ENCODE data around the gene SMC4.
A peak's percentile ranks its signal among the peaks of the same experiment; 100 is the strongest.

Gene SMC4

DNA sequence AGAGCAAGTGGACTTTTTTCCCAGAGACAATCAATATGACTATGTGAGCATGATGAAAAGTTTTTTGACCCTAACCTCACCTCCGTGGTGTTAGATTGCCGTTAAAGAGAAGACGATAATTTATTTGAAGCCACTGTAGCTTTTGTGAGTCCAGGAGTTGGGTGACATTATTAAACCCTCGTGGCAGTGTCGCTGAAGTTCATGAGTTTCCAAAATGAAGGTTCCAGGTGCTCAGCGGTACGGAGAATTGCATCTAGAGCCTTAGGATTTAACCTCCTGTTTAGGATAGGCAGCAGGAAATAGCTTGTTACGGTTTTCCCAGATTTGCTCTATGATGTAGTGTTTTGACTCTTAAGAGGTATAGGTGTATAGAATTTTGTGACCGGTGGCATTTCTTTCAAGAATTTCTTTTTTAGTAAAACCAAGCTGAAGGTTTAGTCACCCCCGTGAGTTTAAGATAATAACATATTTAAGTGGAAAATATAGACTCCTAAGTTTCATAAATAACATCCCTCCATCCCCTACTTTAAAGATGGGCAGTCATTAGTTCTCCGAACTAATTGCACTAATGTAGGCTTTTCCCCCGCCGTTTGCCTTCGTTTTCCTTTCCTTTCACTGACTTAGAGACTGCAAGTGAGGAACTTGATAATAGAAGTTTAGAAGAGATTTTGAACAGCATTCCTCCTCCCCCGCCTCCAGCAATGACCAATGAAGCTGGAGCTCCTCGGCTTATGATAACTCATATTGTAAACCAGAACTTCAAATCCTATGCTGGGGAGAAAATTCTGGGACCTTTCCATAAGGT is 2.0 kb downstream of the SMC4 start:
- H3K27ac ChIP-seq = peak overlapping the region; percentile 98
- ChIA-PET CTCF (interaction anchor here (0.6 to 0.7 kb wide), 2 partner anchors 11 to 43 kb away, joined by 3 read pairs; no protein-coding TSS in a partner anchor), POLR2A (ENCODE audit: low non-redundant PET) (no interaction called here)
- DNase-seq (ENCODE audit: low spot score) = peak; percentile 30
- TF ChIP-seq, protein P1, sequence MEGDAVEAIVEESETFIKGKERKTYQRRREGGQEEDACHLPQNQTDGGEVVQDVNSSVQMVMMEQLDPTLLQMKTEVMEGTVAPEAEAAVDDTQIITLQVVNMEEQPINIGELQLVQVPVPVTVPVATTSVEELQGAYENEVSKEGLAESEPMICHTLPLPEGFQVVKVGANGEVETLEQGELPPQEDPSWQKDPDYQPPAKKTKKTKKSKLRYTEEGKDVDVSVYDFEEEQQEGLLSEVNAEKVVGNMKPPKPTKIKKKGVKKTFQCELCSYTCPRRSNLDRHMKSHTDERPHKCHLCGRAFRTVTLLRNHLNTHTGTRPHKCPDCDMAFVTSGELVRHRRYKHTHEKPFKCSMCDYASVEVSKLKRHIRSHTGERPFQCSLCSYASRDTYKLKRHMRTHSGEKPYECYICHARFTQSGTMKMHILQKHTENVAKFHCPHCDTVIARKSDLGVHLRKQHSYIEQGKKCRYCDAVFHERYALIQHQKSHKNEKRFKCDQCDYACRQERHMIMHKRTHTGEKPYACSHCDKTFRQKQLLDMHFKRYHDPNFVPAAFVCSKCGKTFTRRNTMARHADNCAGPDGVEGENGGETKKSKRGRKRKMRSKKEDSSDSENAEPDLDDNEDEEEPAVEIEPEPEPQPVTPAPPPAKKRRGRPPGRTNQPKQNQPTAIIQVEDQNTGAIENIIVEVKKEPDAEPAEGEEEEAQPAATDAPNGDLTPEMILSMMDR (conservative IDR thresholded peaks at IDR 0.05; ENCODE audit: low read depth) = no peak

DNA sequence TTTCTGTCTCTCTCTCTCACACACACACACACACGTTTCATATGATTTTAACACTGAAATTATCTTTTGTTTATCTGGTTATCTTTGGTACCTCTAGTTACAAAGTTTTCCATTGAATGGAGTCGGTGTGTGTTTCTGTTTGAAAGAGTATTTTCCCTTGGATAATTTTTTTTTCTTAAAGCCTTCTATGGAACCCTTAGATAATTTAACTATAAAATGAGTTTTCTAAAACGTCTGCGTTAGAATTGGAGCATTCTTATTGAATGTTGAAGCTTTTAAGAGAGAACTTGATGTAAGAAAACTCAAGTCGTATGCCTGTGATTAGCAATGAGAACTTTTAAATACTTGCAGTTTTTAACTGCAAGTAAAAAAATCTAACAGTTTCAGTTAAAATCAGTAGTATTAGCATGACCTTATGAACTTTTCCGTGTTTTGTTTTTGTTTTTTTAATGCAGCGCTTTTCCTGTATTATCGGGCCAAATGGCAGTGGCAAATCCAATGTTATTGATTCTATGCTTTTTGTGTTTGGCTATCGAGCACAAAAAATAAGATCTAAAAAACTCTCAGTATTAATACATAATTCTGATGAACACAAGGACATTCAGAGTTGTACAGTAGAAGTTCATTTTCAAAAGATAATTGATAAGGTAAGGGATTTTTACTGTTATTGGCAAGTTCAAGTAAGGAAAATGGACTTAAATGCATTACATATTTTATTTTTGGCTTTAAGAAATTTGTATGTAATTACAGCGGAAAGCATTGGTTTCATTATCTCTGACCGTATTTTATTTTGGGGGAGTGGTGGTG is 3.0 kb downstream of the SMC4 start:
- ChIA-PET POLR2A (ENCODE audit: low non-redundant PET) (no interaction called here), CTCF (interaction anchor here (0.7 to 0.8 kb wide), 3 partner anchors 9 to 11 kb away, joined by 3 to 6 read pairs (median 3); no protein-coding TSS in a partner anchor)
- DNase-seq (ENCODE audit: low spot score) = no peak
- H3K27ac ChIP-seq = no peak overlapping the region
- TF ChIP-seq, protein P1 (conservative IDR thresholded peaks at IDR 0.05; ENCODE audit: low read depth) = no peak

DNA sequence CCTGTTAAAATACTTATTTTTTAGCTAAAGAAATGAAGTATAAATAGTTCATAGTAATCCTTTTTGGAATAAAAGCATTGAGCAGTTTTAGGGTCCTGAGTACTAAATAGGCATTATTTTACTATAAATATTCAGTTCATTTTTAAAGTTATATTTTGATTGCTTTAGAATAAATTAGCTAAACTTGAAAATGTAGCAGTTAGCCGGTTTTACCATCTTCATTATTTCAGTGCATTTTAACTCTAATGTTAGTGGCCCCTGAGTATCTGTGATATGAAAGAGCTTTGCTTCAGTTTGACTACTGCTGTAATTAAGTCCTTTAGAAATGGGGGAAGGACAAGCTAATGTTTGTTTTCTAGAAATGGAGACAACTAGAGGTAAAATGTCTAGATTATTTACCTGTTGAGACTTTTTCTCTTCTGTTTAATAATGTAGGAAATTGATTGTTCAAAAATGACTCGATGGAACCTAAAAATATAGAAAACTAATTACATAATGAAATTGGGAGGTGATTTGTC is 3.6 kb downstream of the SMC4 start:
- POLR2A ChIA-PET (ENCODE audit: low non-redundant PET) = no interaction called here
- CTCF ChIA-PET = interaction anchor here (0.7 to 0.8 kb wide), 3 partner anchors 8 to 11 kb away, joined by 3 to 6 read pairs (median 3); no protein-coding TSS in a partner anchor
- DNase-seq (ENCODE audit: low spot score) = no peak
- TF ChIP-seq, protein P1 (conservative IDR thresholded peaks at IDR 0.05; ENCODE audit: low read depth) = no peak
- no peak overlapping the region for H3K27ac ChIP-seq

DNA sequence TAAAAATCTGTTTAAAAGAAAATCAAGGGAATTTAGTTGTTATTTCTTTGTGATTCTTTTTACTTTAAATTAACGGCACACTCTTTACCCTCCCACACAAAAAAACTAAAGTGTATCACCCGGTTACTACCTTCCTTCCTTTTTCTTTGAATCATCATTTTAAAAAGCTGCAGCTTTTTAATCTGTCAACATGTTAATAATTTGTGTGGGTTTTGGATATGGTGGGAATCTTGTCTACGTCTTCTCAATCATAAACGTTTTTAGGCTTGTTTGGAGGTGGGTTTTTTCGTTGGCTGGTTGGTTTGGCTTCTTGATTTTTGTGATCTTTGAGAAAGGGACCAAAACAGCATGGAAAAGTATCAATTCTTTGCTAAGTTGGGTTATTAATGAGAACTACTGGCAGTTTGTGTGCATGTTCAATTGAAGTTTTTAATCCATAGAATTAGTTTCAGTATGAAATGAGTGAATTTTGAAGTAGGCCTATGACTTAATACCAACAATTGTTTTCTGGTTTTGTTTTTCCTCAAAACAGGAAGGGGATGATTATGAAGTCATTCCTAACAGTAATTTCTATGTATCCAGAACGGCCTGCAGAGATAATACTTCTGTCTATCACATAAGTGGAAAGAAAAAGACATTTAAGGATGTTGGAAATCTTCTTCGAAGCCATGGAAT is 4.5 kb downstream of the SMC4 start:
- CTCF ChIA-PET = interaction anchor here (0.7 kb wide), 1 partner anchor 10 kb away, joined by 3 read pairs; no protein-coding TSS in a partner anchor
- no peak for DNase-seq (ENCODE audit: low spot score)
- H3K27ac ChIP-seq = no peak overlapping the region
- POLR2A ChIA-PET (ENCODE audit: low non-redundant PET) = no interaction called here
- TF ChIP-seq, protein P1 (conservative IDR thresholded peaks at IDR 0.05; ENCODE audit: low read depth) = no peak

DNA sequence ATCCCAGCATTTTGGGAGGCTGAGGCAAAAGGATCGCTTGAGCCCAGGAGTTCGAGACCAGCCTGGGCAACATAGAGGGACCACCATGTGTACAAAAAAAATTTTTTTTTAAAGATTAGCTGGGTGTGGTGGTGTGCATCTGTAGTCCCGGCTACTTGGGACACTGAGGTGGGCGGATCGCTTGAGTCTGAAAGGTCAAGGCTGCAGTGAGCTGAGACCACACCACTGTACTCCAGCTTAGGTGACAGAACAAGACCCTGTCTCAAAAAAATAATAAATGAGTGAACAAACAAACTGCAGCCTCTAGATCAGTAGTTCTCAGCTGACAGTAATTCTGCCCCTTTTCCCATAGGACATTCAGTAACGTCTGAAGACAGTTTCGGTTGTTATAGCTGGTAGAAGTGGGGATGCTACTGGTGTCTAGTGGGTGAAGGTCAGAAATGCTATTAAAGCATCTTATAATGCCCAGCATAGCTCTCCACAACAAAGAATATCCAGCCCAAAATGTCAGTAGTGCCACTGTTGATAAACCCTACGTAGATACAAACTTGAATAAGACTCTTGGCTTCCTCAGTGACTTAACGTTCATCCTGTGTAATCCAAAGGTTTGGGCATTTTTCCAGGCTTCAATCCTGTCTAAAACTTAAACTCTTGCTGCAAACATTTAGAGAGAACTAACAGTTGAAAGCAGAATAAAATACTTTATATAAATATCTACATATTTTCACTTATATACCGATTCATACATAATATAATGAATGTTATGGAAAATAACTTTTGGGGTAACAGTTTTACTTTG is 10.6 kb downstream of the SMC4 start:
- POLR2A ChIA-PET (ENCODE audit: low non-redundant PET) = no interaction called here

More for the DNA sequence above, 10.6 kb downstream of the SMC4 start:
- no peak for DNase-seq (ENCODE audit: low spot score)
- CTCF ChIA-PET = interaction anchor here (0.5 to 0.7 kb wide), 2 partner anchors 25 to 59 kb away, joined by 3 read pairs; no protein-coding TSS in a partner anchor
- H3K27ac ChIP-seq = peak overlapping the region; percentile 41; the same call in 1 of the 2 replicates
- TF ChIP-seq, protein P1 (conservative IDR thresholded peaks at IDR 0.05; ENCODE audit: low read depth) = no peak

All from RWPE1 (cell line).